ENCODE measurements around the gene KRTAP5-9.
"Not testable (repeated sequence)": the region's sequence is repeated elsewhere in the genome, so short reads cannot be mapped to it uniquely, and the experiment has no call there.

KRTAP5-9 gene

GRCh38 chr11:71588822-71589545 lies 40.8 kb downstream of the KRTAP5-9 start:
- DNase-seq: peak; percentile 12

DNA sequence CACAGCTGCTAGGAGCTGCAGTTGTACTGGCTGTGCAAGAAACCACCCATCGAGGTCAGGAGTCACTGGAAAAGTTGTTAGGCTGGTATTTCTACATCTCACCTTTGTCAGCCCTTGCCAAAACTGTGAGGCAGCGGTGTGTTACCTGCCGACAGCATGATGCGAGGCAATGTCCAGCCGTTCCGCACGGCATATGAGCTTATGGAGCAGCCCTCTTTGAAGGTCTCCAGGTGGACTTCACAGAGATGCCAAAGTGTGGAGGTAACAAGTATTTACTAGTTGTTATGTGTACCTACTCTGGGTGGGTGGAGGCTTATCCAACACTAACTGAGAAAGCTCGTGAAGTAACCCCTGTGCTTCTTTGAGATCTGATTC lies 41.3 kb downstream of the KRTAP5-9 start:
- not testable (repeated sequence) for DNase-seq

Data from hematopoietic multipotent progenitor cell treated with erythropoietin and hydrocortisone succinate and interleukin-3 and kit ligand, for 6 days (in vitro differentiated cells).